Neutrophil (primary cell): Measurements from ENCODE around the gene SCAF11.
A peak's percentile ranks its signal among the peaks of the same experiment; 100 is the strongest.
"Not testable (repeated sequence)": the region's sequence is repeated elsewhere in the genome, so short reads cannot be mapped to it uniquely, and the experiment has no call there.

Source experiments
- H3K27ac ChIP-seq: fragments of 200-600 bp; sonication (generic); 2 replicates; pipeline ENCODE4 v1.5.1; 2016; ENCODE audit warnings: mild to moderate bottlenecking, moderate library complexity
- H3K27me3 ChIP-seq: fragments of 200-600 bp; sonication (generic); 2 replicates; pipeline ENCODE4 v1.6.0; 2016; ENCODE audit warnings: mild to moderate bottlenecking
- H3K36me3 ChIP-seq: fragments of 200-600 bp; sonication (generic); 2 replicates; pipeline ENCODE4 v1.5.1; 2017
- H3K4me1 ChIP-seq, 2 experiments: fragments of 200-600 bp in 1 of 2; sonication (generic) in 1 of 2; 1 replicate in 1 of 2; 2 replicates in 1 of 2; pipeline versions ENCODE4 v1.5.1 to v1.6.1; 2013 to 2016; ENCODE audit warnings: low read depth in 1 of 2, low read length in 1 of 2, mild to moderate bottlenecking in 1 of 2, moderate library complexity in 1 of 2; ENCODE audit not compliant: control insufficient read depth in 1 of 2, insufficient read depth in 1 of 2
- H3K4me3 ChIP-seq, 2 experiments: fragments of 200-600 bp in 1 of 2; sonication (generic) in 1 of 2; 1 replicate in 1 of 2; 2 replicates in 1 of 2; pipeline ENCODE4 v1.5.1; 2013 to 2016; ENCODE audit warnings: low read depth in 1 of 2, low read length in 1 of 2, mild to moderate bottlenecking in 1 of 2, moderate library complexity in 1 of 2
- H3K9me3 ChIP-seq: fragments of 200-600 bp; sonication (generic); 2 replicates; pipeline ENCODE4 v1.5.1; 2016
- TF ChIP-seq, protein P1 (sequence below): fragments of 200-600 bp; sonication (generic); IDR thresholded peaks from 2 replicates; pipeline ENCODE4 v1.5.1; 2016; ENCODE audit warnings: antibody characterized with exemption

The SCAF11 gene

DNA sequence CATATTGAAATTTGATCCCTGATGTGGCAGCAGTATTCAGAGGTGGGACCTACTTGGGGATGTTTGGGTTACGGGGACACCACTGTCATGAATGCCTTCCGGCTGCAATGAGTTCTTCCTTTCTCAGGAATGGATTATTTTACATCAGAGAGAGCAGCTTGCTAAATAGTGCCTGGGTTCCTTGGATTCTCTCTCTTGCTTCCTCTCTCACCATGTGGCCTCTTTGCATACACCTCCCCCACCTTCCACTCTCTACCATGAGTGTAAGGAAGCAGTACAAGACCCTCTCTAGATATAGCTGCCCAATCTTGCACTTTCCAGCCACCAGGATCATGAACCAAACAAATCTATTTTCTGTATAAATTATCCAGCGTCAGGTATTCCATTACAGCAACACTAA lies 15.4 kb upstream of the SCAF11 start:
- TF ChIP-seq, protein P1, sequence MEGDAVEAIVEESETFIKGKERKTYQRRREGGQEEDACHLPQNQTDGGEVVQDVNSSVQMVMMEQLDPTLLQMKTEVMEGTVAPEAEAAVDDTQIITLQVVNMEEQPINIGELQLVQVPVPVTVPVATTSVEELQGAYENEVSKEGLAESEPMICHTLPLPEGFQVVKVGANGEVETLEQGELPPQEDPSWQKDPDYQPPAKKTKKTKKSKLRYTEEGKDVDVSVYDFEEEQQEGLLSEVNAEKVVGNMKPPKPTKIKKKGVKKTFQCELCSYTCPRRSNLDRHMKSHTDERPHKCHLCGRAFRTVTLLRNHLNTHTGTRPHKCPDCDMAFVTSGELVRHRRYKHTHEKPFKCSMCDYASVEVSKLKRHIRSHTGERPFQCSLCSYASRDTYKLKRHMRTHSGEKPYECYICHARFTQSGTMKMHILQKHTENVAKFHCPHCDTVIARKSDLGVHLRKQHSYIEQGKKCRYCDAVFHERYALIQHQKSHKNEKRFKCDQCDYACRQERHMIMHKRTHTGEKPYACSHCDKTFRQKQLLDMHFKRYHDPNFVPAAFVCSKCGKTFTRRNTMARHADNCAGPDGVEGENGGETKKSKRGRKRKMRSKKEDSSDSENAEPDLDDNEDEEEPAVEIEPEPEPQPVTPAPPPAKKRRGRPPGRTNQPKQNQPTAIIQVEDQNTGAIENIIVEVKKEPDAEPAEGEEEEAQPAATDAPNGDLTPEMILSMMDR = no peak
- Histone ChIP-seq H3K27ac (no peak overlapping the region), H3K36me3 (no peaks in the 10 kb centered on the region), H3K4me3 (no peak overlapping the region), H3K4me1 (no peaks in the 10 kb centered on the region), H3K27me3 (no peaks in the 10 kb centered on the region), H3K9me3 (no peaks in the 10 kb centered on the region)

GRCh38 chr12:46005151-46005797 lies 14.9 kb upstream of the SCAF11 start:
- no peaks in the 10 kb centered on the region for H3K27me3 ChIP-seq
- no peak overlapping the region for H3K27ac ChIP-seq
- H3K4me1 ChIP-seq = no peaks in the 10 kb centered on the region
- no peaks in the 10 kb centered on the region for H3K9me3 ChIP-seq
- TF ChIP-seq, protein P1 = no peak
- no peak overlapping the region for H3K4me3 ChIP-seq
- no peaks in the 10 kb centered on the region for H3K36me3 ChIP-seq

DNA sequence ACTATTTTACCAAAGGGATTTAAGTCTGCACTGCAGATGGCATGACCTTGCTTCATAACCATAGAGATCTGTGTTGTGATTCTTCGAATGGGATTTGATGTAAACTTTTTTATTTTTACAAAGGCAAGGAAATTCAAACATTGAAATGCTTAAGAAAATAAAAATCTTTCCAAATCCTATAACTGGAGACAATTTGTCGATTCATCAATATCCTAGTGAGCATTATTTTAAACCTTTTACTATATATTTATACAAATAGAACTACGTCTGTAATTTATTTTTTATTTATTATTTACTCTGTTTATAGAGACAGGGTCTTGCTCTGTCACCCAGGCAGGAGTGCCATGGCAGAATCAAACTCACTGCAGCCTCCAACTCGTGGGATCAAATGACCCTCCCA lies 14.3 kb upstream of the SCAF11 start:
- Histone ChIP-seq H3K36me3 (no peaks in the 10 kb centered on the region), H3K27me3 (no peaks in the 10 kb centered on the region), H3K9me3 (no peaks in the 10 kb centered on the region), H3K27ac (no peak overlapping the region), H3K4me1 (no peaks in the 10 kb centered on the region), H3K4me3 (no peak overlapping the region)
- TF ChIP-seq, protein P1 = no peak

GRCh38 chr12:46000076-46000475 lies 9.7 kb upstream of the SCAF11 start:
- not testable (repeated sequence) for H3K4me3 ChIP-seq, H3K27me3 ChIP-seq, H3K36me3 ChIP-seq, H3K27ac ChIP-seq, H3K4me1 ChIP-seq, H3K9me3 ChIP-seq

DNA sequence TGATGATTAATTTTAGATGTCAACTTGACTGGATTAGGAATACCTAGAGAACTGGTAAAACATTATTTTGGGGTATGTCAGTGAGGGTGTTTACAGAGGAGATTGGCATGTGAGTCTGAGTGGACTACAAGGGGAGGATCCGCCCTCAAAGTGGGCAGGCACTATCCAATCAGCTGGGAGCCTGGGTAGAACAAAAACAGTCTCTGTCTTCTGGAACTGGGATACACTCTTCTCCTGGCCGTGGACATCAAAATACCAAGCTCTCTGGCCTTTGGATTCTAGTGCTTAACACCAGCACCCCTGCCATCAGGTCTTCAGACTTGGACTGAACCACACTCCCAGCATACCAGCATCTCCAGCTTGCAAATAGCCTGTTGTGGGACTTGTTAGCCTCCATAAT lies 4.4 kb upstream of the SCAF11 start:
- TF ChIP-seq, protein P1 = no peak
- Histone ChIP-seq H3K4me1 (peaks cover 9 to 15% of the 10 kb centered on the region in 2 experiments), H3K27ac (no peak overlapping the region), H3K27me3 (no peaks in the 10 kb centered on the region), H3K36me3 (no peaks in the 10 kb centered on the region), H3K9me3 (no peaks in the 10 kb centered on the region), H3K4me3 (no peak overlapping the region)

- H3K4me1 ChIP-seq = peaks cover 38 to 44% of the 10 kb centered on the region in 2 experiments
- H3K36me3 ChIP-seq = no peaks in the 10 kb centered on the region
- H3K9me3 ChIP-seq = no peaks in the 10 kb centered on the region
- H3K27ac ChIP-seq = peak overlapping the region; percentile 99
- TF ChIP-seq, protein P1 = no peak
- H3K27me3 ChIP-seq = no peaks in the 10 kb centered on the region
- H3K4me3 ChIP-seq = peak overlapping the region; percentile 88 to 89
These were observed 1.2 kb upstream of the SCAF11 start for GRCh38 chr12:45991284-45992249.
